GM12874 (cell line): Measurements from ENCODE around the gene BTBD7.

Source experiments
- TF ChIP-seq, protein P1 (sequence below): IDR thresholded peaks from 2 replicates; pipeline ENCODE4 v1.5.1; 2011; ENCODE audit warnings: low read depth, mild to moderate bottlenecking, control low read depth, low read length, moderate library complexity; ENCODE audit not compliant: insufficient read depth

Gene BTBD7

GRCh38 chr14:93323600-93324174 is 9.1 kb downstream of the BTBD7 start:
- TF ChIP-seq, protein P1, sequence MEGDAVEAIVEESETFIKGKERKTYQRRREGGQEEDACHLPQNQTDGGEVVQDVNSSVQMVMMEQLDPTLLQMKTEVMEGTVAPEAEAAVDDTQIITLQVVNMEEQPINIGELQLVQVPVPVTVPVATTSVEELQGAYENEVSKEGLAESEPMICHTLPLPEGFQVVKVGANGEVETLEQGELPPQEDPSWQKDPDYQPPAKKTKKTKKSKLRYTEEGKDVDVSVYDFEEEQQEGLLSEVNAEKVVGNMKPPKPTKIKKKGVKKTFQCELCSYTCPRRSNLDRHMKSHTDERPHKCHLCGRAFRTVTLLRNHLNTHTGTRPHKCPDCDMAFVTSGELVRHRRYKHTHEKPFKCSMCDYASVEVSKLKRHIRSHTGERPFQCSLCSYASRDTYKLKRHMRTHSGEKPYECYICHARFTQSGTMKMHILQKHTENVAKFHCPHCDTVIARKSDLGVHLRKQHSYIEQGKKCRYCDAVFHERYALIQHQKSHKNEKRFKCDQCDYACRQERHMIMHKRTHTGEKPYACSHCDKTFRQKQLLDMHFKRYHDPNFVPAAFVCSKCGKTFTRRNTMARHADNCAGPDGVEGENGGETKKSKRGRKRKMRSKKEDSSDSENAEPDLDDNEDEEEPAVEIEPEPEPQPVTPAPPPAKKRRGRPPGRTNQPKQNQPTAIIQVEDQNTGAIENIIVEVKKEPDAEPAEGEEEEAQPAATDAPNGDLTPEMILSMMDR = no peak

GRCh38 chr14:93322929-93323599 is 9.8 kb downstream of the BTBD7 start:
- TF ChIP-seq, protein P1 = no peak

DNA sequence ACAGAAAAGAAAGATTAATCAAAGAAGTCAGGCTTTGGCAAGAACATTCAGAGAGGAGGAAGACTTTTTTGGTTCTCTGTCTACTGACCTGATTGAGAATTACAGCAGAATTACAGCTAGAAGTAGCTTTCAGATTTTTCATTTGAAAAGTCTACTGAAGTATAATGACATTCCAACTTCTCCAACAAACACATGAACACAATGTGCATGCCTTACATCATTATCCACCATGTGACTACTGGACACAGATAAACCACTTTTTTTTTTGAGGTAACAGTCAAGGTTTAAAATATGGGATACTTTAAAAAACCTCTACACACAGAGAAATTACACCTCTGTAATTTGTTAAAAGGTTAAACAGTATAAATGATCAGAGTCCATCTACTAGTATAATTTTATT is 12.3 kb downstream of the BTBD7 start:
- TF ChIP-seq, protein P1 = no peak

DNA sequence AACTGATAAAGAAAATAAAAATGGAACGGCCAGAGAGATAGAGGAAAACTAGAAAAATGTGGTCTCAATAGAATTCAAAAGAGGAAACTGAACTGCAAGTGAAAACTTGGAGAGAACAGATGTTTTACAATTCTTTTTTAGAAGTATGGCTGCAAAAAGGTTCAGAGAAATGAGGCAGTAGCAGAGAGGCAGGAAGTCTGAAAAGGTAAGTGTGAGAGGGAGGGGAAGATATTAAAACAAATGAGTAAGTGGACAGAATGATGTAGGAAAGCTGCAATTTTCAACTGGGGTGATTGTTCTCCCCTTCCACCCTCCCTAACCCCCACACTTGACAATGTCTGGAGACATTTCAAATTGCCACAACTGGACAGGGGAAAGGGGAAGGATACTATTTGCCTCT is 12.9 kb downstream of the BTBD7 start:
- TF ChIP-seq, protein P1 = no peak

- TF ChIP-seq, protein P1 = no peak
Observed at GRCh38 chr14:93319494-93319893, 13.3 kb downstream of the BTBD7 start.

DNA sequence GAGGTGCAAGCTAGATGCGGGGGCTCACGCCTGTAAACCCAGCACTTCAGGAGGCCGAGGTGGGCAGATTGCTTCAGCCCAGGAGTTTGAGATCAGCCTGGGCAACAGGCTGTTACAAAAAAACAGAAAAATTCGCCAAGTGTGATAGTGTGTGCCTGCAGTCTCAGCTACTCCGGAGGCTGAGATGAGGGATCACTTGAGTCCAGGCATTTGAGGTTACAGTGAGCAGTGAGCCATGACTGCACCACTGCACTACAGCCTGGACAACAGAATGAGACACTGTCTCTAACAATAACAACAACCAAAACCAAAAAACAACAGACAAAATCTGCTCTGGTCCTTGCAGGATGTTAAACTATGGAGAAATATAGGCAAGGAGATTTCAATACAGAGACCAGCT is 13.9 kb downstream of the BTBD7 start:
- TF ChIP-seq, protein P1 = no peak

DNA sequence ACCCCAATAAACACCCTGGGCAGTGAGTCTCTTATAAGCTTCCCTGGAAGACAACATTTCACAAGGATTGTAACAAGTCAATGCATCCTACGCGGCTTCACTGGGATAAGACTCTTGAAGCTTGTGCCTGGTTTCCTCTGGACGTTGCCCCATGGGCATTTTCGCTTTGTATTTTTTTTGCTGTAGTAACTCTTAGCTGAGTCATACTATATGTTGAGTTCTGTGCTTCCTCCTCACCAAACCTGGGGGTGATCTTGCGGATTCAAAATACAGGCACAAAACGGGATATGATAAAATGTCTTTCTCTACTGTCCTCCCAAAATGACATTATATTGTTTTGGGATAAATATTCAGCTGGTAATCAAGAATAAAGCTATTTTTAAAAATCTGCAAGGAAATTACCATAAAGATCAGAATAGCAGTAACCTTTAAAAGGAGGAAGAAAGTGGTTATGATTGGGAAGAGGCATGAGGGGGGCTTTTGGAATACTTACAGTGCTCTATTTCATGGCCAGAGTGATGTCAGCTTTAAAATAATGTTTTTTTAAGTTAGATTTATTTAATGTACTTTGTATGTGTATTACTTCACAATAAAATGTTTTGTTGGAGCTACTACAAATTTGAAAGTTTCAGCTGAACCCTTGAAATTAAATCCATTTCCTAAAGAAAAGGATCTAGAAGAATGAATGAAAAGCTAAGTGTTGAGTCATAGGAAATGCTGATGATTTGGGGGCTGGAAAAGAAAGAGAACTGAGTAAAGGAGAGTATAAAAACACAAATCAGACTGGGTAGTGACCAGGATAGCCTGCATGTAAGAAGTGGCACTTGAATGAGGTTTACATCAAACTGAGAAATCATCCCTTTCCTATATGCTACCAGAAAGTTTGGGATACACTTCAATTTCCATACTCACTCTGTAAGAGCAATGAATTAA is 14.7 kb downstream of the BTBD7 start:
- TF ChIP-seq, protein P1 = no peak
